ENCODE measurements around the gene MVP. TPM values are rescaled to one million over a fixed set of nuclear protein-coding genes. Genes with fewer than 3 reads are reported as not detected.
"Not testable (repeated sequence)": the region's sequence is repeated elsewhere in the genome, so short reads cannot be mapped to it uniquely, and the experiment has no call there.

The MVP gene
- total RNA-seq, 4 donors from 2014 or later, result 101 to 156 (median 123) TPM

DNA sequence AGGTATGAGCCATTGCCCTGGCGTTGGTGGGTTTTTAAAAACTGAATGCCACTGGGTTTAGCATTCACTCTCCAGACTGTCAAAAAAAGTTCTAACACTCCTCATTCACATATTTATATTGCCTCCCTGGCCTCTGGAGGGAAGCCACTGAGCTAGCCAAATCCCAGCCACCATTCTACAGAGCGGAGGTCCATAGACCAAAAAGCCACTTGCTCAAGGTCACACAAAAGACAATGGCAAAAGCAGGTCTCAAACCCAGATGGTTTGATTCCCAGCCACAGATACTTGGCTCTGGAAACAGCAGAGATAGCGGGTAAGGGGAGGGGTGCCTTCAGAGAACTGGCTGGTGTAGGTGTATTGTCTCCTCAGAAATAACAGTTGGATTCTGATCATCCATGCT is 60.8 kb downstream of the MVP start:
- DNase-seq (ENCODE audit: extremely low spot score), result no peak
- peaks cover 0 to 4% (median 0%) of the 10 kb centered on the region in 4 donors for H3K9me3 ChIP-seq
- no peak overlapping the region for H3K27ac ChIP-seq (replicated peaks in 1 of 4)
- intact Hi-C loops (cut with DNase I), result no loop called here
- H3K36me3 ChIP-seq, result no peaks in the 10 kb centered on the region
- 88% methylated on average over 3 of the region's 3 CpGs for WGBS
- H3K4me3 ChIP-seq, result no peak overlapping the region
- peaks cover 0 to 47% (median 21%) of the 10 kb centered on the region in 4 donors for H3K27me3 ChIP-seq
- H3K4me1 ChIP-seq, result peaks cover 0 to 16% (median 8%) of the 10 kb centered on the region in 4 donors
- TF ChIP-seq, protein P1, sequence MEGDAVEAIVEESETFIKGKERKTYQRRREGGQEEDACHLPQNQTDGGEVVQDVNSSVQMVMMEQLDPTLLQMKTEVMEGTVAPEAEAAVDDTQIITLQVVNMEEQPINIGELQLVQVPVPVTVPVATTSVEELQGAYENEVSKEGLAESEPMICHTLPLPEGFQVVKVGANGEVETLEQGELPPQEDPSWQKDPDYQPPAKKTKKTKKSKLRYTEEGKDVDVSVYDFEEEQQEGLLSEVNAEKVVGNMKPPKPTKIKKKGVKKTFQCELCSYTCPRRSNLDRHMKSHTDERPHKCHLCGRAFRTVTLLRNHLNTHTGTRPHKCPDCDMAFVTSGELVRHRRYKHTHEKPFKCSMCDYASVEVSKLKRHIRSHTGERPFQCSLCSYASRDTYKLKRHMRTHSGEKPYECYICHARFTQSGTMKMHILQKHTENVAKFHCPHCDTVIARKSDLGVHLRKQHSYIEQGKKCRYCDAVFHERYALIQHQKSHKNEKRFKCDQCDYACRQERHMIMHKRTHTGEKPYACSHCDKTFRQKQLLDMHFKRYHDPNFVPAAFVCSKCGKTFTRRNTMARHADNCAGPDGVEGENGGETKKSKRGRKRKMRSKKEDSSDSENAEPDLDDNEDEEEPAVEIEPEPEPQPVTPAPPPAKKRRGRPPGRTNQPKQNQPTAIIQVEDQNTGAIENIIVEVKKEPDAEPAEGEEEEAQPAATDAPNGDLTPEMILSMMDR (IDR thresholded peaks at IDR 0.05), result no peak
- TF ChIP-seq EP300 (IDR thresholded peaks at IDR 0.05) (no peak), POLR2AphosphoS5 (IDR thresholded peaks at IDR 0.05) (no peak), POLR2A (IDR thresholded peaks at IDR 0.05; ENCODE audit: low read depth) (no peak)

DNA sequence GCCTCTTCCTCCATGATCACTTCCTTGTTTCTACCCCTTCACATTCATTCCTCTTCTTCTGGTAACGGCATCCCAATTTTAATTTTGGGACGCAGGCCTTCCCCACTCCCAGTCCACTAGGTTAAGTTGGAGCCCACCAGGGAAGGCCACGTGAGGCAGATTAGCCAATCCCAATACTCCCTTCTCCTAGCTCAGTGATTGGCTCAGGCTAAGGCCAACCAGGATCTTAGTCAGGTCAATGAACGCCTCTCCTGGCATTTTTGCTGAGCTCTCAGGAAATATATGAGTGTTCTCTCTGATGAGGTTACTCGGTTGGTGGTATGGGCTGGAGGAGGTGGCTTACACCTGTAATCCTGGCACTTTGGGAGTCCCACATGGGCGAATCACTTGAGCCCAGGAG is 63.7 kb downstream of the MVP start:
- no peak for DNase-seq (ENCODE audit: extremely low spot score)
- H3K4me3 ChIP-seq, result no peak overlapping the region
- TF ChIP-seq POLR2A (IDR thresholded peaks at IDR 0.05; ENCODE audit: low read depth) (no peak), EP300 (IDR thresholded peaks at IDR 0.05) (no peak), POLR2AphosphoS5 (IDR thresholded peaks at IDR 0.05) (no peak)
- TF ChIP-seq, protein P1 (IDR thresholded peaks at IDR 0.05), result no peak
- H3K27ac ChIP-seq (replicated peaks in 1 of 4), result no peak overlapping the region
- 67% methylated on average over 6 of the region's 6 CpGs for WGBS
- no peaks in the 10 kb centered on the region for H3K9me3 ChIP-seq
- H3K36me3 ChIP-seq, result no peaks in the 10 kb centered on the region
- peaks cover 0 to 17% (median 0%) of the 10 kb centered on the region in 4 donors for H3K27me3 ChIP-seq
- intact Hi-C loops (cut with DNase I), result no loop called here
- H3K4me1 ChIP-seq, result no peaks in the 10 kb centered on the region

DNA sequence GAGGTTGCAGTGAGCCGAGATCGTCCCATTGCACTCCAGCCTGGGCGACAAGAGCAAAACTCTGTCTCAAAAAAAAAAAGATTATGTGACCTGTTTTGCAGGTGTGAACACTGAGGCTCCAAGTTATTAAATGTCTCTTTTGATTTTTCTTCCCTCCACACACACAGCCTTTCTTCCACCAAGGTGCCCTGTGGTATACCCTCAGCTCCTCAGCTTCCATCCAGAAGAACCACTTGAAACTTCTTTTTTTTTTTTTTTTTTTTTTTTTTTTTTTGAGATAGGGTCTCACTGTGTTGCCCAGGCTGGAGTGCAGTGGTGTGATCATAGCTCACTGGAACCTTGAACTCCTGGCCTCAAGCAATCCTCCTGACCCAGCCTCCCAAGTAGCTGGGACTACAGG is 69.1 kb downstream of the MVP start:
- H3K27me3 ChIP-seq; H3K4me1 ChIP-seq; H3K36me3 ChIP-seq; H3K9me3 ChIP-seq; DNase-seq (ENCODE audit: extremely low spot score); H3K4me3 ChIP-seq; H3K27ac ChIP-seq (replicated peaks in 1 of 4); intact Hi-C loops (cut with DNase I): not testable (repeated sequence)
- 89% methylated on average over 3 of the region's 3 CpGs for WGBS

DNA sequence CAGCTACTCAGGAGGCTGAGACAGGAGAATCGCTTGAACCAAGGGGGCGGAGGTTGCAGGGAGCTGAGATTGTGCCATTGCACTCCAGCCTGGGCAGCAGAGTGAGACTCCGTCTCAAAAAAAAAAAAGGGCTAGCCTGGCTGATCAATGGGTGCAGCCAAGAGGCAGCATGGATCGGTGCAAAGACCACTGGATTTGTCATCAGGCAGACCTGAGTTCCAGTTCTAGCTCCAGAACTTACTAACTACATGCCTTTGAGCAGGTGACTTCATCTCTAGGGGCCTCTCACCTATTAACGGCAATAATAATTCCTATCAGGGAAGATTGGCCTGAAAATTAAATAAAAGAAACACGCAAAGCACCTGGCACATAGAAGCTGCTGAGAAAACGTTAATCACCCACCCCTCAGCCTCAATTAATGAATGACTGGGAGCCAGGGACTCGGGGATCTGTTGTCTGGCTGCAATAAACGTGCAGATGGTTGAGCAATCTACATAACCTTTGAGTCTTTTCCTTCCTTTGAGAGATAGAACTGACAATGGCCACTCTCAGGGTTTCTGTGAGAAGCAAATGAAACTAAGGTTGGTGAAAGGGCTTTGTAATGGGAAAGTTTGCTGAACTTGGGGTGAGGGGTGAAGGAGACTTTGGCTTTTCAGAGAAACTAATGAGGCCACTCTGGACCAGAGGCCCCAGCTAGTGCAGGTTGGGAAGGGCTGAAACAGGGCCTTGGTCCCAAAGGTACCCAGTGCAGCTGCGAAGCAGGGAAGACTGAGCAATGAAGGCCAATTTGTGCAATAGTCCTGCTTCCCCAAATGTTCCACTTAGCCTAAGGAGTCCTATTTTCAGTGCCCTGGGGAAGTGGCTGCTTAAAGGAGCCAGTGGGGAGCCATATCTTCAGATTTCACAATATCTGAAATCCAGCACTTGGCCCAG is 71.5 kb downstream of the MVP start:
- 62% methylated on average over 10 of the region's 10 CpGs for WGBS
- TF ChIP-seq EP300 (IDR thresholded peaks at IDR 0.05) (no peak), POLR2A (IDR thresholded peaks at IDR 0.05; ENCODE audit: low read depth) (no peak), POLR2AphosphoS5 (IDR thresholded peaks at IDR 0.05) (no peak)
- TF ChIP-seq, protein P1 (IDR thresholded peaks at IDR 0.05), result no peak
- Histone ChIP-seq H3K36me3 (no peaks in the 10 kb centered on the region), H3K9me3 (no peaks in the 10 kb centered on the region), H3K4me3 (no peak overlapping the region), H3K4me1 (no peaks in the 10 kb centered on the region), H3K27me3 (peaks cover 0 to 13% (median 1%) of the 10 kb centered on the region in 4 donors), H3K27ac (replicated peaks in 1 of 4) (no peak overlapping the region)
- no peak for DNase-seq (ENCODE audit: extremely low spot score)
- intact Hi-C loops (cut with DNase I), result no loop called here

DNA sequence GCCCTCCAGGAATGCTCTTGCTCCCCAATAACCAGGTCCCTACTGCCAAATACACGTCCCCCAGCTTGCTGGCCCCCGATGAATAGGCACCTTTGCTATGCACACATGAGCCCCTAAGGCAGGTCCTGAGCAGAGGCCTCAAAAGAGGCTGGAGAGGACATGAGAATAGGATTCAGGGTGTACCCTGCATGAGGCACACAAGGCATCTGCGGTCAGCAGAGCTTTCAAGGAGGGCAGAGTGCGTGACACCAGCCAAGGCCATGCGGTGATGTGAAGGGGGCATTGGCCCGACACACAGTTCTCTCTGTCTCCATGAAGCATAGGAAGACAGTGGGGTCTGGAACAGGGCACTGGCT is 72.2 kb downstream of the MVP start:
- H3K27ac ChIP-seq (replicated peaks in 1 of 4), result no peak overlapping the region
- 83% methylated on average over 3 of the region's 6 CpGs for WGBS
- H3K4me1 ChIP-seq, result no peaks in the 10 kb centered on the region
- intact Hi-C loops (cut with DNase I), result no loop called here
- no peak for DNase-seq (ENCODE audit: extremely low spot score)
- H3K4me3 ChIP-seq, result no peak overlapping the region
- no peaks in the 10 kb centered on the region for H3K9me3 ChIP-seq
- TF ChIP-seq POLR2A (IDR thresholded peaks at IDR 0.05; ENCODE audit: low read depth) (no peak), EP300 (IDR thresholded peaks at IDR 0.05) (no peak)
- H3K36me3 ChIP-seq, result no peaks in the 10 kb centered on the region
- H3K27me3 ChIP-seq, result peaks cover 0 to 19% (median 5%) of the 10 kb centered on the region in 4 donors
